ENCODE results near the gene TRAPPC12.

TRAPPC12 gene

DNA sequence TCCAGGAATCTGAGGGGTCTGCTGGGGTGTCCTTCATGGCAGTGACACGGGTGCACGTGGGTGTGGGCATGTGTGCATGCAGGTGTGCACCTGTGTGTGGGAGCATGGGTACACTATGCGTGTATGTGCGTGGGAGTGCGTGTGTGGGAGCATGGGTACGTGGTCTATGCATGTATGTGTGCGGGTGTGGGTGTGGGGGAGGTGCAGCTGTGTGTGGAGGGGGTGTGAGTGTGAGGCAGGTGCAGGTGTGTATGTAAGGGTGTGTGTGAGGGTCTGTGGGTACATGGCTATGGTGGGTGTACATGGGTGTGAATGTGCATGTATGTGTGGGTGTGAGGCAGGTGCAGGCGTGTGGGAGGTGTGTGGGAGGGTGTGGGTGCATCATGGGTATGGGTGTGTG, 38.2 kb upstream of the TRAPPC12 start:
- DNase-seq (ENCODE audit: low read depth), result no peak
- TF ChIP-seq CTCF (IDR thresholded peaks at IDR 0.05; ENCODE audit: control insufficient read depth, extremely low read depth, insufficient read depth), result no peak
- no peak overlapping the region for H3K4me3 ChIP-seq (ENCODE audit: low read depth, low read length)

- TF ChIP-seq CTCF (IDR thresholded peaks at IDR 0.05; ENCODE audit: control insufficient read depth, extremely low read depth, insufficient read depth), result no peak
- DNase-seq (ENCODE audit: low read depth), result no peak
- H3K4me3 ChIP-seq (ENCODE audit: low read depth, low read length), result no peak overlapping the region
Measured at GRCh38 chr2:3342324-3342723, 37.2 kb upstream of the TRAPPC12 start.

DNA sequence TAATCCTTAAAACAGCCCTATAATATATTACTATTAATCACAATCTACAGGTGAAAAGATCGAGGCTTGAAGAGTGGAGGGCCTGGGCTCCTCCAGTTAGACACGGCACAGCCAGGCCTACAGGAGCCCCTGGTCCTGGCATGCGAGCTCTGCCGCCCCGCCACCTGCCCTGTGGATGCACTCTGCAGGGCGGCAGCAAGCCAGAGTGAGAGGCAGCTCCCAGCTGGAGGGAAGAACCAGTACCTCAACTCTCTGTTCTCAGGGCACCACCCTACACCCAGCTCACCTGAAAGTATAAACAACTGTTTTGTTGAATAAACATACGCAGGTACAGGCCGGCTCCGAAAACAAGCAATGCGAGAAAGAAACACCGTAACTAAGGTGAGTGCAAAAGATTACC, 36.5 kb upstream of the TRAPPC12 start:
- H3K4me3 ChIP-seq (ENCODE audit: low read depth, low read length), result peak overlapping the region; percentile 2; the same call in 1 of the 2 replicates
- TF ChIP-seq CTCF (IDR thresholded peaks at IDR 0.05; ENCODE audit: control insufficient read depth, extremely low read depth, insufficient read depth), result no peak
- DNase-seq (ENCODE audit: low read depth), result peak; percentile 61

- no peak for DNase-seq (ENCODE audit: low read depth)
- TF ChIP-seq CTCF (IDR thresholded peaks at IDR 0.05; ENCODE audit: control insufficient read depth, extremely low read depth, insufficient read depth), result no peak
Measured at GRCh38 chr2:3344897-3345296, 34.6 kb upstream of the TRAPPC12 start.

GRCh38 chr2:3345621-3346020, 33.9 kb upstream of the TRAPPC12 start:
- TF ChIP-seq CTCF (IDR thresholded peaks at IDR 0.05; ENCODE audit: control insufficient read depth, extremely low read depth, insufficient read depth), result no peak
- no peak overlapping the region for H3K4me3 ChIP-seq (ENCODE audit: low read depth, low read length)
- DNase-seq (ENCODE audit: low read depth), result no peak

More at GRCh38 chr2:3344897-3345296, 34.6 kb upstream of the TRAPPC12 start:
- no peak overlapping the region for H3K4me3 ChIP-seq (ENCODE audit: low read depth, low read length)

- no peak for TF ChIP-seq CTCF (IDR thresholded peaks at IDR 0.05; ENCODE audit: control insufficient read depth, extremely low read depth, insufficient read depth)
- H3K4me3 ChIP-seq (ENCODE audit: low read depth, low read length), result peak overlapping the region; percentile 49
- peak; percentile 21 for DNase-seq (ENCODE audit: low read depth)
Measured at GRCh38 chr2:3348767-3349166, 30.7 kb upstream of the TRAPPC12 start.

GRCh38 chr2:3349211-3349693, 30.2 kb upstream of the TRAPPC12 start:
- DNase-seq (ENCODE audit: low read depth), result peak; percentile 41
- H3K4me3 ChIP-seq (ENCODE audit: low read depth, low read length), result peak overlapping the region; percentile 49
- no peak for TF ChIP-seq CTCF (IDR thresholded peaks at IDR 0.05; ENCODE audit: control insufficient read depth, extremely low read depth, insufficient read depth)
